Tibial nerve (tissue), 4 donors: ENCODE results near the gene CMC2.

ENCODE experiments used
- EP300 ChIP-seq, 2 donors: sonication (generic); formaldehyde crosslinking; IDR thresholded peaks; one replicate each; pipeline ENCODE4 v1.6.1; 2017; ENCODE audit warnings: antibody characterized with exemption in 2 of 2, mild to moderate bottlenecking in 1 of 2
- POLR2A ChIP-seq, 2 donors: fragments of 450-650 bp; IDR thresholded peaks; one replicate each; pipeline ENCODE4 v1.6.1; 2017; ENCODE audit warnings: antibody characterized with exemption in 2 of 2, mild to moderate bottlenecking in 2 of 2, moderate library complexity in 2 of 2
- TF ChIP-seq, protein P1 (sequence below), 5 experiments: fragments of 200-600 bp in 3 of 5; fragments of 450-650 bp in 2 of 5; sonication (generic) in 3 of 5; IDR thresholded peaks; one replicate each; pipeline ENCODE4 v1.5.1; 2016 to 2019; ENCODE audit warnings: antibody characterized with exemption in 5 of 5, mild to moderate bottlenecking in 3 of 5, moderate library complexity in 2 of 5

DNA sequence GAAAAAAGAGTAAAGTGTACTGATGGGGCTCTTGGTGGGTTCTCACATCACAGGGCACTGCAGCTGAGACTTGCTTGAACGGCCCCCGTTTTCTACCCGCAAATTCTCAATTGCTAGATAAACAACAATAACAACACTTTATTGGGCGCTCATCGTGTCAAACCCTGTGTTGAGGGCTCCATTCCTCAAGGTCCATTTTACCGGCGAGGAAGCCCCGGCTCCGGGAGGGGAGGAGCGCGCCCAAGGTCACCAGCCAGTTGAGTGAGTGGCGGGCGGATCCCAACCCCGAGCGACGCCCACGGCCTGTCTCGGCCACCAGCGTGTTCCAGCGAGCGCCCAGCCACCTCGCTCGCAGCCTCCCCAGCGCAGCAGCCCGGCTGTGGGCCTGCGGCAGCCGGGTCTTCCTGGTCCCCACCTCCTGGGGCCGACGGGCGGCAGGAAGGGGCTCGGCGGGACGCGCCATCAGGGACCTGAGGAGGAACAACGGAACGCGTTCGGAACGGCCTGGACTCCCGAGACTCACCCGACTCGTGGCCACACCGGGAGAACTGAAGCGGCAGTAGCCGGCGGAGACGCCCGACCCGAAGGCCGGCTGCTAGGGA, 373 bp downstream of the CMC2 start:
- TF ChIP-seq, protein P1, sequence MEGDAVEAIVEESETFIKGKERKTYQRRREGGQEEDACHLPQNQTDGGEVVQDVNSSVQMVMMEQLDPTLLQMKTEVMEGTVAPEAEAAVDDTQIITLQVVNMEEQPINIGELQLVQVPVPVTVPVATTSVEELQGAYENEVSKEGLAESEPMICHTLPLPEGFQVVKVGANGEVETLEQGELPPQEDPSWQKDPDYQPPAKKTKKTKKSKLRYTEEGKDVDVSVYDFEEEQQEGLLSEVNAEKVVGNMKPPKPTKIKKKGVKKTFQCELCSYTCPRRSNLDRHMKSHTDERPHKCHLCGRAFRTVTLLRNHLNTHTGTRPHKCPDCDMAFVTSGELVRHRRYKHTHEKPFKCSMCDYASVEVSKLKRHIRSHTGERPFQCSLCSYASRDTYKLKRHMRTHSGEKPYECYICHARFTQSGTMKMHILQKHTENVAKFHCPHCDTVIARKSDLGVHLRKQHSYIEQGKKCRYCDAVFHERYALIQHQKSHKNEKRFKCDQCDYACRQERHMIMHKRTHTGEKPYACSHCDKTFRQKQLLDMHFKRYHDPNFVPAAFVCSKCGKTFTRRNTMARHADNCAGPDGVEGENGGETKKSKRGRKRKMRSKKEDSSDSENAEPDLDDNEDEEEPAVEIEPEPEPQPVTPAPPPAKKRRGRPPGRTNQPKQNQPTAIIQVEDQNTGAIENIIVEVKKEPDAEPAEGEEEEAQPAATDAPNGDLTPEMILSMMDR (IDR thresholded peaks at IDR 0.05), result no peak
- no peak for TF ChIP-seq POLR2A (IDR thresholded peaks at IDR 0.05)
- TF ChIP-seq EP300 (IDR thresholded peaks at IDR 0.05), result no peak
